A549 (cell line): ENCODE data around the gene KANK2.

ENCODE experiments used
- CHD2 ChIP-seq: fragments of 150-350 bp; IDR thresholded peaks from 2 replicates; pipeline ENCODE4 v1.6.1; 2014; ENCODE audit warnings: low read length; ENCODE audit not compliant: partially characterized antibody
- CTCF ChIP-seq: fragments of >200 bp; sonication (Bioruptor Twin); formaldehyde crosslinking; IDR thresholded peaks from 3 replicates; pipeline ENCODE4 v1.5.1; 2016
- FOSB ChIP-seq: fragments of 250-450 bp; sonication (Bioruptor Pico); IDR thresholded peaks from 2 replicates; pipeline ENCODE4 v1.5.0; 2020; ENCODE audit warnings: mild to moderate bottlenecking, moderate library complexity
- KDM5A ChIP-seq: fragments of 200-600 bp; sonication (generic); IDR thresholded peaks from 2 replicates; pipeline ENCODE4 v1.6.1; 2016; ENCODE audit warnings: antibody characterized with exemption, mild to moderate bottlenecking
- NR3C1 ChIP-seq: fragments of >200 bp; sonication (Bioruptor Twin); formaldehyde crosslinking; IDR thresholded peaks from 3 replicates; pipeline ENCODE4 v1.6.1; 2017
- POLR2A ChIP-seq: IDR thresholded peaks from 2 replicates; pipeline ENCODE4 v1.6.1; 2012; ENCODE audit warnings: mild to moderate bottlenecking, low read length
- RNF2 ChIP-seq: fragments of 200-600 bp; sonication (generic); IDR thresholded peaks from 2 replicates; pipeline ENCODE4 v1.6.1; 2016; ENCODE audit warnings: low read depth, mild to moderate bottlenecking, antibody characterized with exemption, moderate library complexity, borderline replicate concordance
- TF ChIP-seq, protein P1 (sequence below): fragments of 200-600 bp; sonication (generic); IDR thresholded peaks from 2 replicates; pipeline ENCODE4 v1.6.1; 2016; ENCODE audit warnings: antibody characterized with exemption, mild to moderate bottlenecking, moderate library complexity

GRCh38 chr19:11205939-11206570 lies 8.7 kb upstream of the KANK2 start:
- TF ChIP-seq CTCF (no peak), RNF2 (no peak), CHD2 (no peak), POLR2A (no peak), NR3C1 (no peak), KDM5A (no peak), FOSB (no peak)
- TF ChIP-seq, protein P1, sequence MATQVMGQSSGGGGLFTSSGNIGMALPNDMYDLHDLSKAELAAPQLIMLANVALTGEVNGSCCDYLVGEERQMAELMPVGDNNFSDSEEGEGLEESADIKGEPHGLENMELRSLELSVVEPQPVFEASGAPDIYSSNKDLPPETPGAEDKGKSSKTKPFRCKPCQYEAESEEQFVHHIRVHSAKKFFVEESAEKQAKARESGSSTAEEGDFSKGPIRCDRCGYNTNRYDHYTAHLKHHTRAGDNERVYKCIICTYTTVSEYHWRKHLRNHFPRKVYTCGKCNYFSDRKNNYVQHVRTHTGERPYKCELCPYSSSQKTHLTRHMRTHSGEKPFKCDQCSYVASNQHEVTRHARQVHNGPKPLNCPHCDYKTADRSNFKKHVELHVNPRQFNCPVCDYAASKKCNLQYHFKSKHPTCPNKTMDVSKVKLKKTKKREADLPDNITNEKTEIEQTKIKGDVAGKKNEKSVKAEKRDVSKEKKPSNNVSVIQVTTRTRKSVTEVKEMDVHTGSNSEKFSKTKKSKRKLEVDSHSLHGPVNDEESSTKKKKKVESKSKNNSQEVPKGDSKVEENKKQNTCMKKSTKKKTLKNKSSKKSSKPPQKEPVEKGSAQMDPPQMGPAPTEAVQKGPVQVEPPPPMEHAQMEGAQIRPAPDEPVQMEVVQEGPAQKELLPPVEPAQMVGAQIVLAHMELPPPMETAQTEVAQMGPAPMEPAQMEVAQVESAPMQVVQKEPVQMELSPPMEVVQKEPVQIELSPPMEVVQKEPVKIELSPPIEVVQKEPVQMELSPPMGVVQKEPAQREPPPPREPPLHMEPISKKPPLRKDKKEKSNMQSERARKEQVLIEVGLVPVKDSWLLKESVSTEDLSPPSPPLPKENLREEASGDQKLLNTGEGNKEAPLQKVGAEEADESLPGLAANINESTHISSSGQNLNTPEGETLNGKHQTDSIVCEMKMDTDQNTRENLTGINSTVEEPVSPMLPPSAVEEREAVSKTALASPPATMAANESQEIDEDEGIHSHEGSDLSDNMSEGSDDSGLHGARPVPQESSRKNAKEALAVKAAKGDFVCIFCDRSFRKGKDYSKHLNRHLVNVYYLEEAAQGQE: no peak
